ENCODE results near the gene C6orf15. TPM values are rescaled to one million over a fixed set of nuclear protein-coding genes. Genes with fewer than 3 reads are reported as not detected.
A peak's percentile ranks its signal among the peaks of the same experiment; 100 is the strongest.
"Not testable (repeated sequence)": the region's sequence is repeated elsewhere in the genome, so short reads cannot be mapped to it uniquely, and the experiment has no call there.

C6orf15 gene
- polyA plus RNA-seq, 1 donor from 2014 or later = not detected

GRCh38 chr6:31067891-31068668 is 44.3 kb downstream of the C6orf15 start:
- H3F3A ChIP-seq (ENCODE audit: insufficient read depth, low read length, poor library complexity, severe bottlenecking); H3K4me2 ChIP-seq (ENCODE audit: low read length); H3K27me3 ChIP-seq (ENCODE audit: insufficient read depth, low read depth, low read length); H3K9ac ChIP-seq (ENCODE audit: low read length); H3K9me2 ChIP-seq (ENCODE audit: insufficient read depth, low read length); H3K36me3 ChIP-seq (ENCODE audit: insufficient read depth, low read length); H4K20me1 ChIP-seq (ENCODE audit: insufficient read depth); H3K79me2 ChIP-seq (replicated peaks; ENCODE audit: insufficient read depth, low read length); H3K9me3 ChIP-seq (ENCODE audit: low read length); H2AFZ ChIP-seq (ENCODE audit: low read depth, low read length): not testable (repeated sequence)
- Histone ChIP-seq H3K4me3 (ENCODE audit: low read length) (peak overlapping the region; percentile 6), H3K27ac (ENCODE audit: low read length) (peak overlapping the region; percentile 64)

GRCh38 chr6:31067028-31067427 is 45.3 kb downstream of the C6orf15 start:
- H3K9me2 ChIP-seq (ENCODE audit: insufficient read depth, low read length); H3K36me3 ChIP-seq (ENCODE audit: insufficient read depth, low read length); H3K4me2 ChIP-seq (ENCODE audit: low read length); H3K27me3 ChIP-seq (ENCODE audit: insufficient read depth, low read depth, low read length); H4K20me1 ChIP-seq (ENCODE audit: insufficient read depth); H3K79me2 ChIP-seq (replicated peaks; ENCODE audit: insufficient read depth, low read length); H3K27ac ChIP-seq (ENCODE audit: low read length); H3K9ac ChIP-seq (ENCODE audit: low read length); H3F3A ChIP-seq (ENCODE audit: insufficient read depth, low read length, poor library complexity, severe bottlenecking); H3K9me3 ChIP-seq (ENCODE audit: low read length); H3K4me3 ChIP-seq (ENCODE audit: low read length); H2AFZ ChIP-seq (ENCODE audit: low read depth, low read length): not testable (repeated sequence)

- H3K4me2 ChIP-seq (ENCODE audit: low read length) = no peak overlapping the region
- H3K27ac ChIP-seq (ENCODE audit: low read length) = no peak overlapping the region
- H3F3A ChIP-seq (ENCODE audit: insufficient read depth, low read length, poor library complexity, severe bottlenecking) = no peaks in the 10 kb centered on the region
- H3K9ac ChIP-seq (ENCODE audit: low read length) = no peak overlapping the region
- H2AFZ ChIP-seq (ENCODE audit: low read depth, low read length) = no peak overlapping the region
- no peaks in the 10 kb centered on the region for H3K27me3 ChIP-seq (ENCODE audit: insufficient read depth, low read depth, low read length)
- no peaks in the 10 kb centered on the region for H4K20me1 ChIP-seq (ENCODE audit: insufficient read depth)
- no peak overlapping the region for H3K4me3 ChIP-seq (ENCODE audit: low read length)
- H3K9me3 ChIP-seq (ENCODE audit: low read length) = no peaks in the 10 kb centered on the region
- no peaks in the 10 kb centered on the region for H3K36me3 ChIP-seq (ENCODE audit: insufficient read depth, low read length)
- no peaks in the 10 kb centered on the region for H3K9me2 ChIP-seq (ENCODE audit: insufficient read depth, low read length)
- no peaks in the 10 kb centered on the region for H3K79me2 ChIP-seq (replicated peaks; ENCODE audit: insufficient read depth, low read length)
- TF ChIP-seq SMC3 (conservative IDR thresholded peaks at IDR 0.05; ENCODE audit: poor library complexity) = no peak
- TF ChIP-seq CTCF (IDR thresholded peaks at IDR 0.05; ENCODE audit: poor library complexity, severe bottlenecking) = no peak
- TF ChIP-seq REST (IDR thresholded peaks at IDR 0.05; ENCODE audit: borderline replicate concordance) = no peak
- TF ChIP-seq TAF1 (IDR thresholded peaks at IDR 0.05; ENCODE audit: low read depth) = no peak
- TF ChIP-seq POLR2AphosphoS5 (IDR thresholded peaks at IDR 0.05) = no peak
- no peak for TF ChIP-seq EZH2 (IDR thresholded peaks at IDR 0.05; ENCODE audit: borderline replicate concordance, insufficient read depth, low read length, poor library complexity, severe bottlenecking)
- no peak for TF ChIP-seq EP300 (conservative IDR thresholded peaks at IDR 0.05; ENCODE audit: poor library complexity, severe bottlenecking)
- no peak for TF ChIP-seq MXI1 (conservative IDR thresholded peaks at IDR 0.05; ENCODE audit: poor library complexity, severe bottlenecking)
- no peak for TF ChIP-seq RAD21 (conservative IDR thresholded peaks at IDR 0.05)
Observed at GRCh38 chr6:31065556-31065955, 46.8 kb downstream of the C6orf15 start.
